Activated T-helper 1 cell treated with anti-CD3 and anti-CD28 coated beads, Interleukin-2, amount 50 U/mL, for 16 hours (primary cell): ENCODE data around the gene PKNOX2.

Experiments
- DNase-seq, 2 donors: peaks; one replicate each; pipeline ENCODE4 v3.0.0-alpha.2; 2020; ENCODE audit warnings: low read depth in 1 of 2, low spot score in 1 of 2

The PKNOX2 gene

GRCh38 chr11:125376117-125376516 is 211.6 kb downstream of the PKNOX2 start:
- no peak for DNase-seq

GRCh38 chr11:125376856-125377255 is 212.3 kb downstream of the PKNOX2 start:
- no peak for DNase-seq

GRCh38 chr11:125378083-125378482 is 213.5 kb downstream of the PKNOX2 start:
- DNase-seq: no peak

- no peak for DNase-seq
Observed at GRCh38 chr11:125378571-125378970, 214.0 kb downstream of the PKNOX2 start.

- no peak for DNase-seq
Observed at GRCh38 chr11:125379565-125379964, 215.0 kb downstream of the PKNOX2 start.

- DNase-seq: no peak
Observed at GRCh38 chr11:125379981-125380380, 215.4 kb downstream of the PKNOX2 start.

- no peak for DNase-seq
Observed at GRCh38 chr11:125380756-125381445, 216.3 kb downstream of the PKNOX2 start.

- DNase-seq: no peak
Observed at GRCh38 chr11:125381499-125382044, 217.0 kb downstream of the PKNOX2 start.

- DNase-seq: no peak
Observed at GRCh38 chr11:125382314-125382791, 217.8 kb downstream of the PKNOX2 start.

- DNase-seq: no peak
Observed at GRCh38 chr11:125382822-125383221, 218.3 kb downstream of the PKNOX2 start.

- DNase-seq: no peak
Observed at GRCh38 chr11:125384825-125385224, 220.3 kb downstream of the PKNOX2 start.

GRCh38 chr11:125387901-125388300 is 223.3 kb downstream of the PKNOX2 start:
- DNase-seq: no peak

GRCh38 chr11:125388611-125389010 is 224.1 kb downstream of the PKNOX2 start:
- DNase-seq: no peak

GRCh38 chr11:125389339-125390166 is 225.0 kb downstream of the PKNOX2 start:
- DNase-seq: no peak

- DNase-seq: no peak
Observed at GRCh38 chr11:125390946-125391345, 226.4 kb downstream of the PKNOX2 start.

- DNase-seq: no peak
Observed at GRCh38 chr11:125393331-125393730, 228.8 kb downstream of the PKNOX2 start.

- DNase-seq: no peak
Observed at GRCh38 chr11:125394296-125394695, 229.7 kb downstream of the PKNOX2 start.

GRCh38 chr11:125397421-125397820 is 232.9 kb downstream of the PKNOX2 start:
- no peak for DNase-seq

- DNase-seq: no peak
Observed at GRCh38 chr11:125398475-125398874, 233.9 kb downstream of the PKNOX2 start.

- no peak for DNase-seq
Observed at GRCh38 chr11:125398994-125399640, 234.6 kb downstream of the PKNOX2 start.

- no peak for DNase-seq
Observed at GRCh38 chr11:125399945-125400344, 235.4 kb downstream of the PKNOX2 start.

- no peak for DNase-seq
Observed at GRCh38 chr11:125401235-125401634, 236.7 kb downstream of the PKNOX2 start.
